Left lung (tissue), 10 donors: ENCODE measurements around the gene CDCA3. TPM values are rescaled to one million over a fixed set of nuclear protein-coding genes. Genes with fewer than 3 reads are reported as not detected.
A peak's percentile ranks its signal among the peaks of the same experiment; 100 is the strongest.

Experiments
- ATAC-seq: fragments of 200-7000 bp; cut with Tn5 transposase; one replicate; pipeline ENCODE4 v1.9.1; 2020; ENCODE audit warnings: moderate library complexity
- DNase-seq, 4 donors: peaks; one replicate each; pipeline ENCODE4 v3.0.0-alpha.2; 2013 to 2020
- H3K27ac ChIP-seq, 2 donors: fragments of 200-600 bp; sonication (generic) in 1 of 2; one replicate each; pipeline versions ENCODE4 v1.5.0 to v1.8.0; 2020 to 2021
- H3K27me3 ChIP-seq, 2 donors: fragments of 200-600 bp; sonication (generic) in 1 of 2; one replicate each; pipeline versions ENCODE4 v1.5.0 to v1.8.0; 2020 to 2021
- H3K36me3 ChIP-seq, 2 donors: fragments of 200-600 bp; sonication (generic) in 1 of 2; one replicate each; pipeline versions ENCODE4 v1.5.0 to v1.8.0; 2020 to 2021
- H3K4me1 ChIP-seq, 2 donors: fragments of 200-600 bp; one replicate each; pipeline ENCODE4 v1.8.0; 2021
- H3K4me3 ChIP-seq, 2 donors: fragments of 200-600 bp; sonication (generic) in 1 of 2; one replicate each; pipeline versions ENCODE4 v1.5.0 to v1.8.0; 2020 to 2021; ENCODE audit warnings: mild to moderate bottlenecking in 1 of 2
- H3K9me3 ChIP-seq, 2 donors: fragments of 200-600 bp; sonication (generic) in 1 of 2; one replicate each; pipeline versions ENCODE4 v1.5.0 to v1.8.0; 2020 to 2021
- intact Hi-C, 2 donors: fragments of 100-400 bp; cut with DNase I; formaldehyde crosslinking; loops; one replicate each; pipeline versions ENCODE4 v1.11.2 to v1.14.2; 2022
- polyA plus RNA-seq, 6 donors: library from polyadenylated mRNA; unstranded; fragments of 120-200 nt; gene quantifications; one replicate each; pipeline ENCODE4 v1.2.1, GENCODE V29; 2013; ENCODE audit not compliant: insufficient read length in 6 of 6
- total RNA-seq, 2 donors: library from RNA; stranded (reverse); fragmentation: NEBNext Ultra II Directional; extraction: Animal tissue kit (Norgen Biotek cat#: 25700); gene quantifications; one replicate each; pipeline ENCODE4 v1.2.1, GENCODE V29; 2021
- TF ChIP-seq, protein P1 (sequence below), 2 donors: fragments of 200-600 bp; sonication (generic) in 1 of 2; IDR thresholded peaks; one replicate each; pipeline versions ENCODE4 v1.5.0 to v1.8.0; 2021; ENCODE audit warnings: antibody characterized with exemption in 2 of 2
- donor health status: DM: no; HTN: yes; CAD: no.
- donor health status: DM: no; HTN: no; CAD: no.

CDCA3 gene
- total and polyA plus RNA-seq, 8 donors, result 2.0 to 59.2 (median 28.2) TPM

DNA sequence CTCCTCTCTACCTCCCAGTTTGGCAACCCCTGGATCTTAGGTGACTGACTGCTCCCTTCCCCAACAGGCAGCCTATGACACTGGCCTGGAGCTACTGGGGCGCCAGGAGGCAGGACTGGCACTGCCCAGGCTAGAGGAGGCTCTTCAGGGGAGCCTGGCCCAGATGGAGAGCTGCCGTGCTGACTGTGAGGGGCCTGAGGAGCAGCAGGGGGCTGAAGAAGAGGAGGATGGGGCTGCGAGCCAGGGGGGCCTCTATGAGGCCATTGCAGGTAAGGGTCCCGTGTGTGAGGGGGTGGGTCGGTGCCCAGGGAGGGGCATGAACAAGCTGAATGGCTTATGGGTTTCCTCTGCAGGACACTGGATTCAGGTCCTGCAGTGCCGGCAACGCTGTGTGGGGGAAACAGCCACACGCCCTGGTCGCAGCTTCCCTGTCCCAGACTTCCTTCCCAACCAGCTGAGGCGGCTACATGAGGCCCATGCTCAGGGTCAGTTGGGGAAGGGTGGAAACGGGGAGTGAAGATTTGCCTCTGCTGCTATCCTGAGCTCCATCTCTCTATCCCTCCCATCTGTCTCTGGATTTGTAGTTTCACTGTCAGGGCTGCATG is 20.7 kb downstream of the CDCA3 start:
- H3K4me1 ChIP-seq, result peaks cover 7 to 31% of the 10 kb centered on the region in 2 donors
- no peak overlapping the region for H3K4me3 ChIP-seq
- peaks cover 0 to 53% of the 10 kb centered on the region in 2 donors for H3K27me3 ChIP-seq
- DNase-seq, result no peak
- intact Hi-C loops, result no loop called here
- no peak for ATAC-seq
- no peaks in the 10 kb centered on the region for H3K9me3 ChIP-seq
- no peak overlapping the region for H3K27ac ChIP-seq
- TF ChIP-seq, protein P1, sequence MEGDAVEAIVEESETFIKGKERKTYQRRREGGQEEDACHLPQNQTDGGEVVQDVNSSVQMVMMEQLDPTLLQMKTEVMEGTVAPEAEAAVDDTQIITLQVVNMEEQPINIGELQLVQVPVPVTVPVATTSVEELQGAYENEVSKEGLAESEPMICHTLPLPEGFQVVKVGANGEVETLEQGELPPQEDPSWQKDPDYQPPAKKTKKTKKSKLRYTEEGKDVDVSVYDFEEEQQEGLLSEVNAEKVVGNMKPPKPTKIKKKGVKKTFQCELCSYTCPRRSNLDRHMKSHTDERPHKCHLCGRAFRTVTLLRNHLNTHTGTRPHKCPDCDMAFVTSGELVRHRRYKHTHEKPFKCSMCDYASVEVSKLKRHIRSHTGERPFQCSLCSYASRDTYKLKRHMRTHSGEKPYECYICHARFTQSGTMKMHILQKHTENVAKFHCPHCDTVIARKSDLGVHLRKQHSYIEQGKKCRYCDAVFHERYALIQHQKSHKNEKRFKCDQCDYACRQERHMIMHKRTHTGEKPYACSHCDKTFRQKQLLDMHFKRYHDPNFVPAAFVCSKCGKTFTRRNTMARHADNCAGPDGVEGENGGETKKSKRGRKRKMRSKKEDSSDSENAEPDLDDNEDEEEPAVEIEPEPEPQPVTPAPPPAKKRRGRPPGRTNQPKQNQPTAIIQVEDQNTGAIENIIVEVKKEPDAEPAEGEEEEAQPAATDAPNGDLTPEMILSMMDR (IDR thresholded peaks at IDR 0.05), result no peak
- H3K36me3 ChIP-seq, result no peaks in the 10 kb centered on the region

DNA sequence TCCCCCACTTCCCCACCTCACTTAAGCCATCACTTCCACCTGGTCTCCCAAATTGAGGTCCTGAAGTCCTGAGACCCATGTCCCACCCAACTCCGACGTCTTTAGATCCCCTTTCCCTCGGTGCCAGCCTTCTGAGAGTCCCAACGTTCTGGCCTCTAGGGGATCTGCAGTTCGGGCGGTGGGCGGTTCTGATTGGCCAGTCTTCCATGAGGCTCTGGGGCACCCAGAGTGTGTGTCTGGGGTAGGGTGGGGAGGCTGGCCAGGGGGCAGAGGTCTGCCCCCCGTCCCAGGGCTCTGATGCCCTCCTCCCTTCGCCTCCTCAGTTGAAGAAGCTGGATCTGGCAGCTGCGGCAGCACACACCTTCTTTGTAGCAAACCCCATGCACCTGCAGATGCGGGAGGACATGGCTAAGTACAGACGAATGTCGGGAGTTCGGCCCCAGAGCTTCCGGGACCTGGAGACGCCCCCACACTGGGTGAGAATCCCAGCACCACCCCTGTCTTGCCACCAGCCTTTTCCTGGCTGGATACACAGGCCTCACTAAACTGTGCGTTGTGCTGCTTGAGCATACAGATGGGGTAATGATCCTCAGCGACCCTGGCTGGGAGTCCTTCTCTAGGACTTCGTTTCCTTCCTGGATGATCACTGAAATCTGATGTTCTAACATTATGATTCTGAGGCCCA is 21.4 kb downstream of the CDCA3 start:
- H3K9me3 ChIP-seq, result no peaks in the 10 kb centered on the region
- H3K27ac ChIP-seq, result no peak overlapping the region
- ATAC-seq (no peak), DNase-seq (no peak)
- TF ChIP-seq, protein P1 (IDR thresholded peaks at IDR 0.05), result no peak
- peaks cover 0 to 61% of the 10 kb centered on the region in 2 donors for H3K27me3 ChIP-seq
- H3K36me3 ChIP-seq, result no peaks in the 10 kb centered on the region
- peak overlapping the region; percentile 57 to 72 for H3K4me3 ChIP-seq
- intact Hi-C loops, result no loop called here
- H3K4me1 ChIP-seq, result peaks cover 9 to 34% of the 10 kb centered on the region in 2 donors

DNA sequence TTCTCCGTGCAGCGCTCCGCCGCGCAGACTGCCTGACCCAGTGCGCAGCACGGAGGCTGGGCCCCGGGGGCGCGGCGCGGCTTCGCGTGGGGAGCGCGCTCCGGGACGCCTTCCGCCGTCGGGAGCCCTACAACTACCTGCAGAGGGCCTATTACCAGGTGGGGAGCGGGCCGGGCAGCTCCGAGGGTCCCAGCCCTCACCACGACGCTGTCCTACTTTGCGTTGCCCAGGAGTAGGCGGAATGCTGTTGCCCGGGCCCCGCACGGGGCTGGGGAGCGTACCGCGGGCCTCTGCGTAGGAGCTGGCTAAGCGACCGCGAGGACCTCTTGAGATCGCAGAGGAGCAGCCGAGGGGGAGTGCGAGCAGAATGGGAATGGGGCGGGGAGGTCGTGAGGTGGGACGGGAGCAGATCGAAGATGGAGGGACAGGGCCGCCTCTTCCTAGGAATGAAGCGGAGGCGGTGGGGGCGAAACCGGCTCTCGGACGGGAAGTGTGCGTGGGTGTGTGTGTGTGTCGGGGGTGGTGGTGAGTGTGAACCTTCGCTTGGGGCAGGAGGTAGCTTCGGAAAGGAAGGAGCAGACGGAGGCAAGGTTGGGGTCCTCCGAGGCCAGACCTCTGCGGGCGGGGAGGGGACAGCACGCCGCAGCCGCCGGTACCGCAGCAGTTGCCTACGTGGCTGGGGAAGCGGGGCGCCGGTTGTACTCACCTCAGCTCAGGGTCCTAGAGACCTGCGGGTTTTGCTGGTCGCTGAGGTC is 22.1 kb downstream of the CDCA3 start:
- H3K4me1 ChIP-seq, result peaks cover 9 to 34% of the 10 kb centered on the region in 2 donors
- H3K36me3 ChIP-seq, result no peaks in the 10 kb centered on the region
- TF ChIP-seq, protein P1 (IDR thresholded peaks at IDR 0.05), result no peak
- ATAC-seq, result peak; percentile 21
- peak overlapping the region; percentile 57 to 72 for H3K4me3 ChIP-seq
- peak; percentile 32 to 82 (median 52) for DNase-seq
- no peaks in the 10 kb centered on the region for H3K9me3 ChIP-seq
- H3K27ac ChIP-seq, result peak overlapping the region; percentile 37 to 70
- intact Hi-C loops, result no loop called here
- H3K27me3 ChIP-seq, result peaks cover 0 to 68% of the 10 kb centered on the region in 2 donors

DNA sequence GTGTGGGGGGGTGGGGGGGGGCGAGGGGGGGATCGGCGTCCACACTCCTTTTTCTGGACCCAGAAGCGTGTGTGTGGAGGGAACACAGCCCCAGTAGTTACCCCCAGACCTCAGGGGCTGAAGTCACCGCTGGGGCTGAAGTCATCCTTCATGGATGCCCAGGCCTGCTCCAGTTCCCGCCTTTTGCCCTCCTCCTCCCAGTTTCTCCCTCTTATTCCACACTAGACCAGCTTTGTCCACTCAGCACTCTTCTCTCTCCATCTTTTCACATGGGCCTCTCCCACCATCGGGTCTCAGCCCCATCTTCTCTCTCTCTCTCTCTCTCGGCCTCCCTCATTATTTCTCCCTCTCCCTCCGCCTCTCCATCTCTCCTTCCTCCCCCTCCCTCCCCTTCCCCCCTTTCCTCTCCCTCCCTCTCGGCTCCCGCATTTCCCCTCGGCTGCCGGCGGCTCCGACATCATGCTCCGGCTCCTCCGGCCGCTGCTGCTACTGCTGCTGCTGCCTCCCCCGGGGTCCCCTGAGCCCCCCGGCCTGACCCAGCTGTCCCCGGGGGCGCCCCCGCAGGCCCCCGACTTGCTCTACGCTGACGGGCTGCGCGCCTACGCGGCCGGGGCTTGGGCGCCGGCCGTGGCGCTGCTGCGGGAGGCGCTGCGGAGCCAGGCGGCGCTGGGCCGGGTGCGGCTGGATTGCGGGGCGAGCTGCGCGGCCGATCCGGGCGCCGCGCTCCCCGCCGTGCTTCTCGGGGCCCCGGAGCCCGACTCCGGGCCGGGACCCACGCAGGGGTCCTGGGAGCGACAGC is 22.9 kb downstream of the CDCA3 start, which contains the start of gene P3H3:
Gene P3H3, plus strand, starts transcription at position 426 of the 799 bp plus-strand sequence. Its CDS starts 34 bp downstream, at position 460.
- H3K36me3 ChIP-seq, result no peaks in the 10 kb centered on the region
- H3K9me3 ChIP-seq, result no peaks in the 10 kb centered on the region
- peak within 1 kb of the TSS; percentile 37 to 70 for H3K27ac ChIP-seq
- H3K27me3 ChIP-seq, result peaks cover 0 to 75% of the 10 kb centered on the region in 2 donors
- DNase-seq, result peak in 3 of 4 donors; percentile 49 to 84 (median 58)
- peaks cover 9 to 34% of the 10 kb centered on the region in 2 donors for H3K4me1 ChIP-seq
- ATAC-seq, result peak; percentile 4
- TF ChIP-seq, protein P1 (IDR thresholded peaks at IDR 0.05), result no peak
- intact Hi-C loops, result no loop called here
- H3K4me3 ChIP-seq, result peak within 1 kb of the TSS; percentile 57 to 72
